HepG2 (cell line): ENCODE data around the gene IPCEF1. TPM values are rescaled to one million over a fixed set of nuclear protein-coding genes. Genes with fewer than 3 reads are reported as not detected.

Source experiments
- DMAP1 ChIP-seq: IDR thresholded peaks from 2 replicates; pipeline ENCODE4 v1.6.1; 2016
- DNMT3B ChIP-seq: conservative IDR thresholded peaks from 2 replicates; pipeline ENCODE4 v1.6.1; 2016; ENCODE audit warnings: missing biosample characterization, control low read depth
- SALL2 ChIP-seq: sonication (generic); formaldehyde crosslinking; IDR thresholded peaks from 2 replicates; pipeline ENCODE4 v1.8.1; 2023; ENCODE audit warnings: mild to moderate bottlenecking, missing genetic modification reagents, inconsistent platforms
- SIN3B ChIP-seq: fragments of 150-350 bp; IDR thresholded peaks from 2 replicates; pipeline ENCODE4 v1.6.1; 2014; ENCODE audit warnings: low read length
- TCF7L2 ChIP-seq: IDR thresholded peaks from 2 replicates; pipeline ENCODE4 v1.6.1; 2011; ENCODE audit warnings: mild to moderate bottlenecking, low read depth, low read length, moderate library complexity
- YEATS4 ChIP-seq: sonication (generic); formaldehyde crosslinking; IDR thresholded peaks from 2 replicates; pipeline ENCODE4 v1.4.0; 2020; ENCODE audit warnings: missing genetic modification reagents, borderline replicate concordance
- ZBTB26 ChIP-seq: IDR thresholded peaks from 2 replicates; pipeline ENCODE4 v1.6.1; 2016; ENCODE audit warnings: missing compliant biosample characterization, missing genetic modification reagents, borderline replicate concordance
- ZNF687 ChIP-seq: sonication (generic); formaldehyde crosslinking; IDR thresholded peaks from 2 replicates; pipeline ENCODE4 v1.5.1; 2020; ENCODE audit warnings: mild to moderate bottlenecking, missing genetic modification reagents, moderate library complexity
- ZNF879 ChIP-seq: sonication (generic); formaldehyde crosslinking; IDR thresholded peaks from 2 replicates; pipeline ENCODE4 v1.8.1; 2023; ENCODE audit warnings: missing genetic modification reagents
- polyA plus RNA-seq, 8 experiments: library from polyadenylated mRNA; depleted of rRNA in 3 of 8; stranded (reverse) in 7 of 8; unstranded in 1 of 8; fragments of >200 nt; fragmentation: Illumina TruSeq in 4 of 8; extraction: Trizol in 4 of 8; gene quantifications; 2 replicates each; pipeline versions ENCODE4 v1.2.1 to v1.2.3, GENCODE V29; 2011 to 2016; ENCODE audit warnings: low read depth in 4 of 8, missing spikeins in 1 of 8, mixed read lengths in 1 of 8; ENCODE audit not compliant: insufficient read depth in 1 of 8
- total RNA-seq, 5 experiments: library from RNA; depleted of rRNA; stranded (reverse); fragments of >200 nt; fragmentation: Illumina TruSeq; extraction: Trizol; gene quantifications; 2 replicates each; pipeline ENCODE4 v1.2.3, GENCODE V29; 2016; ENCODE audit warnings: low read depth in 1 of 5
- TF ChIP-seq, protein P1 (sequence below): sonication (generic); formaldehyde crosslinking; IDR thresholded peaks from 2 replicates; pipeline ENCODE4 v1.4.0; 2020; ENCODE audit warnings: missing genetic modification reagents

IPCEF1 gene
- total and polyA plus RNA-seq, 2 of the 13 experiments (the other 11 are each of a cell fraction or from before 2014, with no cell fraction given) = 0.03 TPM; not detected in 1

DNA sequence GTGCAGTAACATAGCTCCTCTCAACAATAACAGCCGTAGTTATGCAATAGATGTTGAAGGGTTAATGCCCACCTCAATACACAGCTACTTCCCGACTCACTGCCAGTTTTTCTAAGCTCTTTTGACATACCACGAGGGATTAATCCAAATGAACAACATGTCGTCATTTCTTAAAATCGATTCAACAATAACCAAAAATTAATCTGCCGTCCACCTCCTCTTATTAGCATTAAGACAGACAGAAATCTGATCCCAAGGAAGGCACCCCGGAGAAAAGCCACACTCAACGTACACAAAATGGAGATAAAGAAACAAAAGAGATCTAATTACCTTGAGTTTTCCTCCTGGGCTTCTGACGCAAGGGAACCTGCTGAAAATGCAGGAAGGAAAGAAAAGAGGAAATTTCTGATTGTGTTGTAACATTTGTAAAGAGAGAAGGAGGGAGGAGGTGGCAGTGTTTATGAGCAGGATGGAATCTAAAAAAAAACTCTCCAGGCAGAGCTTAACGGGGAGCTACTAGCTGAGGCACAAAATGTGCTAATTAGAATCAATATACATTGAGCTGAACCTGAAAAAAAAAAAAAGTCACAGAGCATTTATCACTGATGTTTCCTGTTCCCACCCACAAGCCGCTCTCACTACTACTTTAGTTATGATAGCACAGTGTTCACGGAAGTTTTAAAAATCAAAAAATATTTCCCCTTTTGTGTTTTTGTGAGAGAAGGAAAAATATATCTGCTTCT is 109.3 kb downstream of the IPCEF1 start (continued):
- TF ChIP-seq, protein P1, sequence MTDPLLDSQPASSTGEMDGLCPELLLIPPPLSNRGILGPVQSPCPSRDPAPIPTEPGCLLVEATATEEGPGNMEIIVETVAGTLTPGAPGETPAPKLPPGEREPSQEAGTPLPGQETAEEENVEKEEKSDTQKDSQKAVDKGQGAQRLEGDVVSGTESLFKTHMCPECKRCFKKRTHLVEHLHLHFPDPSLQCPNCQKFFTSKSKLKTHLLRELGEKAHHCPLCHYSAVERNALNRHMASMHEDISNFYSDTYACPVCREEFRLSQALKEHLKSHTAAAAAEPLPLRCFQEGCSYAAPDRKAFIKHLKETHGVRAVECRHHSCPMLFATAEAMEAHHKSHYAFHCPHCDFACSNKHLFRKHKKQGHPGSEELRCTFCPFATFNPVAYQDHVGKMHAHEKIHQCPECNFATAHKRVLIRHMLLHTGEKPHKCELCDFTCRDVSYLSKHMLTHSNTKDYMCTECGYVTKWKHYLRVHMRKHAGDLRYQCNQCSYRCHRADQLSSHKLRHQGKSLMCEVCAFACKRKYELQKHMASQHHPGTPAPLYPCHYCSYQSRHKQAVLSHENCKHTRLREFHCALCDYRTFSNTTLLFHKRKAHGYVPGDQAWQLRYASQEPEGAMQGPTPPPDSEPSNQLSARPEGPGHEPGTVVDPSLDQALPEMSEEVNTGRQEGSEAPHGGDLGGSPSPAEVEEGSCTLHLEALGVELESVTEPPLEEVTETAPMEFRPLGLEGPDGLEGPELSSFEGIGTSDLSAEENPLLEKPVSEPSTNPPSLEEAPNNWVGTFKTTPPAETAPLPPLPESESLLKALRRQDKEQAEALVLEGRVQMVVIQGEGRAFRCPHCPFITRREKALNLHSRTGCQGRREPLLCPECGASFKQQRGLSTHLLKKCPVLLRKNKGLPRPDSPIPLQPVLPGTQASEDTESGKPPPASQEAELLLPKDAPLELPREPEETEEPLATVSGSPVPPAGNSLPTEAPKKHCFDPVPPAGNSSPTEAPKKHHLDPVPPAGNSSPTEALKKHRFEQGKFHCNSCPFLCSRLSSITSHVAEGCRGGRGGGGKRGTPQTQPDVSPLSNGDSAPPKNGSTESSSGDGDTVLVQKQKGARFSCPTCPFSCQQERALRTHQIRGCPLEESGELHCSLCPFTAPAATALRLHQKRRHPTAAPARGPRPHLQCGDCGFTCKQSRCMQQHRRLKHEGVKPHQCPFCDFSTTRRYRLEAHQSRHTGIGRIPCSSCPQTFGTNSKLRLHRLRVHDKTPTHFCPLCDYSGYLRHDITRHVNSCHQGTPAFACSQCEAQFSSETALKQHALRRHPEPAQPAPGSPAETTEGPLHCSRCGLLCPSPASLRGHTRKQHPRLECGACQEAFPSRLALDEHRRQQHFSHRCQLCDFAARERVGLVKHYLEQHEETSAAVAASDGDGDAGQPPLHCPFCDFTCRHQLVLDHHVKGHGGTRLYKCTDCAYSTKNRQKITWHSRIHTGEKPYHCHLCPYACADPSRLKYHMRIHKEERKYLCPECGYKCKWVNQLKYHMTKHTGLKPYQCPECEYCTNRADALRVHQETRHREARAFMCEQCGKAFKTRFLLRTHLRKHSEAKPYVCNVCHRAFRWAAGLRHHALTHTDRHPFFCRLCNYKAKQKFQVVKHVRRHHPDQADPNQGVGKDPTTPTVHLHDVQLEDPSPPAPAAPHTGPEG (CRISPR knock-in tag) = no peak
- TF ChIP-seq SIN3B = no peak
- TF ChIP-seq ZNF879 (CRISPR knock-in tag) = no peak
- no peak for TF ChIP-seq DMAP1 (CRISPR knock-in tag)
- TF ChIP-seq YEATS4 (CRISPR knock-in tag) = no peak
- TF ChIP-seq TCF7L2 = no peak
- no peak for TF ChIP-seq SALL2
- TF ChIP-seq DNMT3B (CRISPR knock-in tag) = no peak
- TF ChIP-seq ZNF687 (CRISPR knock-in tag) = no peak
- TF ChIP-seq ZBTB26 (CRISPR knock-in tag) = no peak
